ENCODE measurements around the gene SGIP1.

DNA sequence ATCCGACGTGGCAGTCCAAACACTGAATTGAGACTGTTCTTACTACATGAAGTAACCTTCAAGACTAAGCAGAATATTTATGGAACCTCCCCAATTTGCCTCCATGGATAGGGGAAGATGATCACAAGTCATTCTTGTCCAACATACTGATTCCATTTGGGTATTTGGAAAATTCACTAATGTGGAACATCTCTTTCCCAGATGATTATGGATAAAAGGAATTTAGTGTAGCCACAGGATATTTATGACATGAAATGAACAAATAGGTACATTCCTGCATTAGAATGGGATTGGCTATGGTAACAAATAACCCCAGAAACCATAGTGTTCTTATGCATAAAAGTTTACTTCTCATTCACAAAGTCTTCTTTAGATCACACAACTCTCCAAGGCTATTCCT, 40.2 kb upstream of the SGIP1 start:
- TF ChIP-seq EZH2 (IDR thresholded peaks at IDR 0.05), result no peak
- TF ChIP-seq POLR2AphosphoS5 (IDR thresholded peaks at IDR 0.05; ENCODE audit: borderline replicate concordance, low read depth, low read length), result no peak
- TF ChIP-seq FOXP2 (optimal IDR thresholded peaks at IDR 0.05; ENCODE audit: control extremely low read depth, extremely low read length, insufficient read depth), result no peak

All from SK-N-MC (cell line).